Small intestine (tissue), 7 donors: ENCODE results near the gene HTT. TPM values are rescaled to one million over a fixed set of nuclear protein-coding genes. Genes with fewer than 3 reads are reported as not detected.
A peak's percentile ranks its signal among the peaks of the same experiment; 100 is the strongest.

Experiments
- DNase-seq, 2 donors: peaks; one replicate each; pipeline versions ENCODE4 v3.0.0 to v3.0.0-alpha.2; 2013
- FAIRE-seq: peaks from 2 replicates; lab custom pipeline; 2012; peaks lifted over from hg19 to GRCh38; lab: Jason Lieb, UNC
- H3K27ac ChIP-seq, 3 donors: one replicate each; pipeline ENCODE4 v1.5.1; 2013; ENCODE audit warnings: low read length in 2 of 3, mild to moderate bottlenecking in 2 of 3, control low read depth in 1 of 3, inconsistent platforms in 1 of 3, low read depth in 1 of 3, moderate library complexity in 1 of 3
- H3K27me3 ChIP-seq, 3 donors: one replicate each; pipeline ENCODE4 v1.6.1; 2013; ENCODE audit warnings: low read length in 3 of 3, inconsistent platforms in 1 of 3; ENCODE audit not compliant: control insufficient read depth in 3 of 3, insufficient read depth in 3 of 3
- H3K36me3 ChIP-seq, 3 donors: one replicate each; pipeline ENCODE4 v1.6.1; 2013; ENCODE audit warnings: low read length in 3 of 3, inconsistent platforms in 1 of 3, low read depth in 1 of 3, mild to moderate bottlenecking in 1 of 3, moderate library complexity in 1 of 3; ENCODE audit not compliant: control insufficient read depth in 3 of 3, insufficient read depth in 2 of 3
- H3K4me1 ChIP-seq, 3 donors: one replicate each; pipeline ENCODE4 v1.6.1; 2013; ENCODE audit warnings: low read length in 2 of 3, inconsistent platforms in 1 of 3, low read depth in 1 of 3, mild to moderate bottlenecking in 1 of 3, moderate library complexity in 1 of 3; ENCODE audit not compliant: control insufficient read depth in 3 of 3, insufficient read depth in 2 of 3
- H3K4me3 ChIP-seq, 3 donors: one replicate each; pipeline ENCODE4 v1.5.1; 2013; ENCODE audit warnings: low read length in 3 of 3, control low read depth in 1 of 3, inconsistent platforms in 1 of 3, low read depth in 1 of 3, mild to moderate bottlenecking in 1 of 3, moderate library complexity in 1 of 3
- H3K9me3 ChIP-seq, 2 donors: one replicate each; pipeline ENCODE4 v1.6.1; 2013; ENCODE audit warnings: low read depth in 1 of 2, low read length in 1 of 2; ENCODE audit not compliant: control insufficient read depth in 2 of 2, insufficient read depth in 1 of 2
- WGBS, 3 donors: extraction: QIAGEN DNeasy Blood & Tissue Kit; methylation state at CpG; one replicate each; pipeline ENCODE4 v1.1.7; 2013; 5-methylcytosine and 5-hydroxymethylcytosine counted together
- polyA plus RNA-seq, 4 donors: library from polyadenylated mRNA; stranded (reverse) in 3 of 4; unstranded in 1 of 4; fragments of 200-250 nt in 3 of 4; fragments of 120-200 nt in 1 of 4; gene quantifications; one replicate each; pipeline versions ENCODE4 v1.2.1 to v1.2.3, GENCODE V29; 2013
- donor health status: healthy with polysubstance abuse.
- donor health status: control.
- donor health status: control.
- donor health status: Bipolar disorder and iron deficiency.
- donor health status: healthy.

Gene HTT
- polyA plus RNA-seq, 4 donors = 10.3 to 28.8 (median 14.8) TPM

DNA sequence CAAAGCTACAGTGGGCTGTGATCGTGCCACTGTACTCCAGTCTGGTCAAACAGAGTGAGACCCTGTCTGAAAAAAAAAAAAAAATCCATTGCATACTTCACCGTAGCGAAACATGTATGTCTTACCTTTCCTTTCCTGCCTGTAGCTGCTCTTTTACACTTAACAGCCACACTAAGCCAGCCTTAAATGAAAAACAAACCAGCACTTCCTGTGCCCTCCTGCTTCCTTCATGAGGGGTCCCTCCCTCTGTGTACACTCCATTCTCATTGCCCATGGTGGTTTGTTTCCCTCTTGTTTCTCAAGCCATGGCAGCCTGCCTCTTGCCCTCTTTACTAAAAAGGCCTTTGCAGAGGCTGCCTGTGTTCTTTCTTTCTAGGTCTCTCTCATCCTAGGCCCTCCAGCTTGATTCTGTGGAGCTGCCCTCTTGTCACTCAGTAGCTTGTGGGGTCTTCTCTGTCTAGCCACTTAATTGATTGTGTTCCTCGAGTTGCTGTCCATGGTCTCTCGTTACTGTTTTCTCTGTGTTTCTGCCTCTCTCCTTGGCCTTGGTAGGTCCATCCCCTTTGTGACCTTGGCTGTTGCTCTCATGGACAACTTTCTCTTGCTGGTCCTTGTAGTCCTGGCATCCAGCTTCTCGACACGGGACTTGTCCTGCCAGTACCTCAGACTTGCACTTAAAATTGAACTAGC is 122.3 kb downstream of the HTT start:
- peaks cover 9 to 73% (median 13%) of the 10 kb centered on the region in 3 donors for H3K36me3 ChIP-seq
- WGBS, 3 donors = 88 to 96% (median 94%) methylated on average over 7 of the region's 7 CpGs
- no peaks in the 10 kb centered on the region for H3K4me1 ChIP-seq
- FAIRE-seq (no peak), DNase-seq (no peak)
- H3K27me3 ChIP-seq = no peaks in the 10 kb centered on the region
- H3K27ac ChIP-seq = no peak overlapping the region
- no peaks in the 10 kb centered on the region for H3K9me3 ChIP-seq
- no peak overlapping the region for H3K4me3 ChIP-seq

- FAIRE-seq (no peak), DNase-seq (no peak)
- Histone ChIP-seq H3K4me3 (no peak overlapping the region), H3K36me3 (peaks cover 9 to 73% (median 13%) of the 10 kb centered on the region in 3 donors), H3K9me3 (no peaks in the 10 kb centered on the region), H3K27ac (no peak overlapping the region), H3K4me1 (no peaks in the 10 kb centered on the region), H3K27me3 (no peaks in the 10 kb centered on the region)
- WGBS, 3 donors = 88 to 89% (median 89%) methylated on average over 9 of the region's 9 CpGs
These were observed 123.1 kb downstream of the HTT start for GRCh38 chr4:3197366-3198105.

DNA sequence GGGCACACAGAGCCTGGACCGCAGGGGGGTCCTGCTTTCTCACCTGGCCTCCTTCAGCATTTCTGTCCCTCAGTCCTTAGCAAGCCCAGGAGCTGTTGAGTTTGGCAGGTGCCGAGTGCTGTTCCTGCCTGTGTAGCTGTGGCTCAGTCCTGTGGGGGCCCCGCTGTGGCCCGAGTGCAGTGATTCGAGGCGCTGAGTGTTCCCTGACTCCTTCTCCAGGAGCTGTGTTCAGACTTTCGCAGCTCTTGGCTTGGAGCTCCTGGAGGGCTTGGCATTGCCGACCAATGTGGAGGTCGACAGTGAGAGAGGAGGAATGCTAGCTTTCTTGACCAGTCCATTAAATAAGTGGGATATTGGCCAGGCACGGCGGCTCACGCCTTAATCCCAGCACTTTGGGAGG is 124.4 kb downstream of the HTT start:
- H3K27ac ChIP-seq = no peak overlapping the region
- WGBS, 3 donors = 96 to 99% (median 97%) methylated on average over 12 of the region's 12 CpGs
- H3K4me1 ChIP-seq = peaks cover 0 to 5% (median 0%) of the 10 kb centered on the region in 3 donors
- H3K27me3 ChIP-seq = no peaks in the 10 kb centered on the region
- FAIRE-seq (no peak), DNase-seq (no peak)
- peaks cover 9 to 74% (median 13%) of the 10 kb centered on the region in 3 donors for H3K36me3 ChIP-seq
- no peaks in the 10 kb centered on the region for H3K9me3 ChIP-seq
- H3K4me3 ChIP-seq = no peak overlapping the region

GRCh38 chr4:3199653-3200422 is 125.4 kb downstream of the HTT start:
- peaks cover 0 to 5% (median 0%) of the 10 kb centered on the region in 3 donors for H3K4me1 ChIP-seq
- no peak overlapping the region for H3K27ac ChIP-seq
- H3K36me3 ChIP-seq = peaks cover 9 to 78% (median 15%) of the 10 kb centered on the region in 3 donors
- no peaks in the 10 kb centered on the region for H3K27me3 ChIP-seq
- 96 to 98% (median 97%) methylated on average over 17 of the region's 17 CpGs for WGBS, 3 donors
- H3K4me3 ChIP-seq = no peak overlapping the region
- no peak for FAIRE-seq
- DNase-seq = no peak
- H3K9me3 ChIP-seq = no peaks in the 10 kb centered on the region

DNA sequence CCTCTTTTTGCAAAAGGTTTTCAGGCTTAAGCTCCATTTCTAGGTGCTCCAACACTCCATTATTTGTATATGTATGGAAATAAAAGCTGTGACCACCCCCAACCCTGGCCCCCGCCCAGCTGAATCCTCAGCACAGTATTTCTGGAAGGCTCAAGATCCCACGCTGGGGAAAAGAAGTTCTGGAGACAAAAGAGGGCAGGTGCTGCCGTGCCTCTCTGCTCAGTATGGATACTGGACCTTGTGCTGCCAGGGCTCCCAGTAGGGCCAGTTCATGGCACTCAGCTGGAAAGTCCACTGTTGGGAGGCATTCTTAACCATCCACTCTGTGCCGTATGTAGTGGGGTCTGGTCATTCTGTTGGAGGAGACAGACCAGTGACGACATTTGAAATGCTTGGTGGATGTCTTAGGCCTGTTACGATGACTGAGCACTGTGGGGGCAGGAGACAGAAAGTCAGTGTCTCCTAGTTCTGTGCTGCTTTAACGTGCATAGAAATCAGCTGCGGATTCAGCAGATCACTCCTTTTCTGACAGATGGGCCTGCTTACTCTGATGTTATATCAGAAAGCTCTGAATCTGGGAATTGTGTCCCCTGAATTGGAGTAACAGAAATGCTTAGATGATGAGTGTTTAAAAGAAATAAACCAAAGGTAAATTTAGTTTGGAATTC is 126.1 kb downstream of the HTT start:
- no peak for FAIRE-seq
- H3K27me3 ChIP-seq = no peaks in the 10 kb centered on the region
- peaks cover 0 to 5% (median 0%) of the 10 kb centered on the region in 3 donors for H3K4me1 ChIP-seq
- 94 to 95% (median 95%) methylated on average over 8 of the region's 8 CpGs for WGBS, 3 donors
- H3K36me3 ChIP-seq = peaks cover 7 to 71% (median 12%) of the 10 kb centered on the region in 3 donors
- no peaks in the 10 kb centered on the region for H3K9me3 ChIP-seq
- H3K27ac ChIP-seq = no peak overlapping the region
- DNase-seq = no peak
- no peak overlapping the region for H3K4me3 ChIP-seq

- WGBS, 3 donors = 69 to 82% (median 74%) methylated on average over 11 of the region's 11 CpGs
- FAIRE-seq (no peak), DNase-seq (peak in 1 of 2 donors; percentile 38)
- no peaks in the 10 kb centered on the region for H3K27me3 ChIP-seq
- H3K27ac ChIP-seq = peak overlapping the region in 1 of 3 donors; percentile 74
- H3K4me3 ChIP-seq = no peak overlapping the region
- peaks cover 12 to 68% (median 13%) of the 10 kb centered on the region in 3 donors for H3K36me3 ChIP-seq
- peaks cover 0 to 5% (median 0%) of the 10 kb centered on the region in 3 donors for H3K4me1 ChIP-seq
- H3K9me3 ChIP-seq = no peaks in the 10 kb centered on the region
These were observed 127.5 kb downstream of the HTT start for GRCh38 chr4:3201718-3202702.
